Esophagus muscularis mucosa (tissue), 4 donors: Measurements from ENCODE around the gene CNTN2.

ENCODE experiments used
- CTCF ChIP-seq, 3 experiments: fragments of 200-600 bp in 2 of 3; fragments of 450-650 bp in 1 of 3; sonication (generic) in 2 of 3; IDR thresholded peaks; one replicate each; pipeline ENCODE4 v1.5.1; 2017 to 2019; ENCODE audit warnings: antibody characterized with exemption in 3 of 3, mild to moderate bottlenecking in 2 of 3, moderate library complexity in 1 of 3
- EP300 ChIP-seq: sonication (generic); formaldehyde crosslinking; IDR thresholded peaks from one replicate; pipeline ENCODE4 v1.6.1; 2017; ENCODE audit warnings: antibody characterized with exemption
- POLR2A ChIP-seq: fragments of 450-650 bp; IDR thresholded peaks from one replicate; pipeline ENCODE4 v1.6.1; 2017; ENCODE audit warnings: antibody characterized with exemption, moderate library complexity, mild to moderate bottlenecking, low read depth
- POLR2AphosphoS5 ChIP-seq, 2 donors: sonication (generic); formaldehyde crosslinking; IDR thresholded peaks; one replicate each; pipeline ENCODE4 v1.6.1; 2017; ENCODE audit warnings: antibody characterized with exemption in 2 of 2

GRCh38 chr1:205047764-205048231 lies 4.8 kb downstream of the CNTN2 start:
- no peak for TF ChIP-seq POLR2AphosphoS5 (IDR thresholded peaks at IDR 0.05)
- no peak for TF ChIP-seq CTCF (IDR thresholded peaks at IDR 0.05)
- no peak for TF ChIP-seq POLR2A
- no peak for TF ChIP-seq EP300
